ENCODE measurements around the gene PSMC1. TPM values are rescaled to one million over a fixed set of nuclear protein-coding genes. Genes with fewer than 3 reads are reported as not detected.

The PSMC1 gene
- total RNA-seq, 1 donor, result 154 TPM

DNA sequence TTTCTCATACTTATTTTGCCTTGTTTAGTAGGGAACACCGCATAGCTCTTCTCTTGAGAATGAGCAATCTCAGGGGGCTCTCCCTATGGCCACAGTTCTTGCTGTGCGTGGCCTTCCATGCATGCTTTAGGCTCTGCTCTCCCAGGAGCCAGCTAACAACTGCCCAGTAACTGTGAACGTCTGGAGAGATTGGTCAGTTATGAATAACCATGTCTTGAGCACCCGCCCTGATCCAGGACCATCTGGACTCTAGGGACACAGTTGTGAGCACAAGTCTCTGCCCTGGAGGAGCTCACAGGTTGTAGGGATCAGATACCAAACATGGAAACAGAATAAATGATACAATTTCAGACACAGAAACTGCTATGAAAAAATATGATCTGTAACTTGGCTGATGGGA lies 12.1 kb downstream of the PSMC1 start:
- no peak for DNase-seq (ENCODE audit: low read depth)
- TF ChIP-seq, protein P1, sequence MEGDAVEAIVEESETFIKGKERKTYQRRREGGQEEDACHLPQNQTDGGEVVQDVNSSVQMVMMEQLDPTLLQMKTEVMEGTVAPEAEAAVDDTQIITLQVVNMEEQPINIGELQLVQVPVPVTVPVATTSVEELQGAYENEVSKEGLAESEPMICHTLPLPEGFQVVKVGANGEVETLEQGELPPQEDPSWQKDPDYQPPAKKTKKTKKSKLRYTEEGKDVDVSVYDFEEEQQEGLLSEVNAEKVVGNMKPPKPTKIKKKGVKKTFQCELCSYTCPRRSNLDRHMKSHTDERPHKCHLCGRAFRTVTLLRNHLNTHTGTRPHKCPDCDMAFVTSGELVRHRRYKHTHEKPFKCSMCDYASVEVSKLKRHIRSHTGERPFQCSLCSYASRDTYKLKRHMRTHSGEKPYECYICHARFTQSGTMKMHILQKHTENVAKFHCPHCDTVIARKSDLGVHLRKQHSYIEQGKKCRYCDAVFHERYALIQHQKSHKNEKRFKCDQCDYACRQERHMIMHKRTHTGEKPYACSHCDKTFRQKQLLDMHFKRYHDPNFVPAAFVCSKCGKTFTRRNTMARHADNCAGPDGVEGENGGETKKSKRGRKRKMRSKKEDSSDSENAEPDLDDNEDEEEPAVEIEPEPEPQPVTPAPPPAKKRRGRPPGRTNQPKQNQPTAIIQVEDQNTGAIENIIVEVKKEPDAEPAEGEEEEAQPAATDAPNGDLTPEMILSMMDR (IDR thresholded peaks at IDR 0.05; ENCODE audit: insufficient read depth, low read length), result no peak
- H3K4me3 ChIP-seq (ENCODE audit: low read depth, low read length), result no peak overlapping the region

- no peak for DNase-seq (ENCODE audit: low read depth)
- TF ChIP-seq, protein P1 (IDR thresholded peaks at IDR 0.05; ENCODE audit: insufficient read depth, low read length), result no peak
- H3K4me3 ChIP-seq (ENCODE audit: low read depth, low read length), result no peak overlapping the region
These were observed 16.2 kb downstream of the PSMC1 start for GRCh38 chr14:90272523-90272922.

DNA sequence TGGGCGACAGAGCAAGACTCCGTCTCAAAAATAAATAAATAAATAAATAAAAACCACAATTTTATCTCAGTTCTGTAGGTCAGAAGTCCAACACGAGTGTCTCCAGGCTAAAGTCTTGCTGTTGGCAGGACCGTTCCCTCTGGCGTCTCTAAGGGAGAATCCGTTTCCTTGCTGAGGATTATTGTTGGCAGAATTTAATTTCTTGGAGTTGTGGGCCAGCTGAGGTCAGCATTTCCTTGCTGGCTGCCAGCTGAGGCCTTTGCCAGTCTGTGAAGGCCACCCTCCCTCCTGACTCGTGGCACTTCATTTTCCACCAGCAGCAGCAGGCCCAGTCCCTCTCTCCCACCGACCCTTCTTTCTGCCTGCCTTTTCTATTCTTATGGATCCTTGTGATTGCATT lies 17.2 kb downstream of the PSMC1 start:
- TF ChIP-seq, protein P1 (IDR thresholded peaks at IDR 0.05; ENCODE audit: insufficient read depth, low read length), result no peak
- H3K4me3 ChIP-seq (ENCODE audit: low read depth, low read length), result no peak overlapping the region
- DNase-seq (ENCODE audit: low read depth), result peak; percentile 22

- TF ChIP-seq, protein P1 (IDR thresholded peaks at IDR 0.05; ENCODE audit: insufficient read depth, low read length), result no peak
- no peak for DNase-seq (ENCODE audit: low read depth)
- H3K4me3 ChIP-seq (ENCODE audit: low read depth, low read length), result no peak overlapping the region
These were observed 17.7 kb downstream of the PSMC1 start for GRCh38 chr14:90274019-90274418.

DNA sequence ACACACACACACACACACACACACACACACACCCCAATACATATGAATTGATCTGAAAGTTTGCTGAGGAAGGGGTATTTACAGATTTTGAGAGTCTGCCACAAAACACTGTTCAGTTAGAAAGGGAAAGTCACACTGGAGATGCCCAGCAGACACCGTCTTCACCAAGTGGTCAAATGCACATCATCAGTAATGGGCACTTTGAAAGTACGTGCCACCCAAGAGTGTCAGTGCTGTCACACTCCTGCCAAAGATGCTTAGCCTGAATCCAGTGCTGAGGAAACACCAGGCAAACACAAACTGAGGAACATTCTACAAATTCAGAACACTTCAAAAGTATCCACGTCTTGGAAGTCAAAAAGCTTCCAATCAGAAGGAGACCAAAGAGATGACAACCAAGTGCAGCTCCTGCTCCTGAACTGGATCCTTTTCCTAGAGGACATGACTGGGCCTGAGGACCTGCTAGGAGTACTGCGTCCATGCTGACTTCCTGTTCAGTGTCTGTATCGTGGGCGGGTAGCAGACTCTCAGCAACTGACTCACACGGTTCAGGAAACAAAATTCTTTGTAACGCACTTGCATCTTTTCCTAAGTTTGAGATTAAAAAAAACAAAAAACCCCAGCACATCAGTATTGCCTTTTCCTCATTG lies 18.6 kb downstream of the PSMC1 start:
- DNase-seq (ENCODE audit: low read depth), result peak; percentile 49
- H3K4me3 ChIP-seq (ENCODE audit: low read depth, low read length), result no peak overlapping the region

GRCh38 chr14:90275458-90275814 lies 19.1 kb downstream of the PSMC1 start:
- DNase-seq (ENCODE audit: low read depth), result no peak
- TF ChIP-seq, protein P1 (IDR thresholded peaks at IDR 0.05; ENCODE audit: insufficient read depth, low read length), result no peak
- no peak overlapping the region for H3K4me3 ChIP-seq (ENCODE audit: low read depth, low read length)

More for the DNA sequence above, 18.6 kb downstream of the PSMC1 start:
- TF ChIP-seq, protein P1 (IDR thresholded peaks at IDR 0.05; ENCODE audit: insufficient read depth, low read length), result no peak

- peak; percentile 8 for DNase-seq (ENCODE audit: low read depth)
- TF ChIP-seq, protein P1 (IDR thresholded peaks at IDR 0.05; ENCODE audit: insufficient read depth, low read length), result no peak
- H3K4me3 ChIP-seq (ENCODE audit: low read depth, low read length), result no peak overlapping the region
These were observed 19.5 kb downstream of the PSMC1 start for GRCh38 chr14:90275820-90276219.

Measured in fibroblast of the aortic adventitia (primary cell).